Left ventricle myocardium inferior (tissue), 1 donor: Measurements from ENCODE around the gene SP100. TPM values are rescaled to one million over a fixed set of nuclear protein-coding genes. Genes with fewer than 3 reads are reported as not detected.

Experiments used
- DNase-seq: peaks from one replicate; pipeline ENCODE4 v3.0.0-alpha.2; 2020
- H3K27ac ChIP-seq: fragments of 200-600 bp; replicated peaks from 2 replicates; pipeline ENCODE4 v1.8.0; 2021
- H3K27me3 ChIP-seq: fragments of 200-600 bp; 2 replicates; pipeline ENCODE4 v1.8.0; 2021; ENCODE audit warnings: low read depth
- H3K36me3 ChIP-seq: fragments of 200-600 bp; 2 replicates; pipeline ENCODE4 v1.8.0; 2021
- H3K4me1 ChIP-seq: fragments of 200-600 bp; 2 replicates; pipeline ENCODE4 v1.8.0; 2021
- H3K4me3 ChIP-seq: fragments of 200-600 bp; 2 replicates; pipeline ENCODE4 v1.8.0; 2021; ENCODE audit warnings: mild to moderate bottlenecking, moderate library complexity
- H3K9me3 ChIP-seq: fragments of 200-600 bp; replicated peaks from 2 replicates; pipeline ENCODE4 v1.8.0; 2021
- intact Hi-C: fragments of 100-400 bp; cut with micrococcal nuclease; formaldehyde crosslinking; loops from one replicate; pipeline ENCODE4 v1.11.0; 2022
- total RNA-seq: library from RNA; stranded (reverse); fragmentation: NEBNext Ultra II Directional; extraction: Animal tissue kit (Norgen Biotek cat#: 25700); gene quantifications from one replicate; pipeline ENCODE4 v1.2.1, GENCODE V29; 2021
- TF ChIP-seq, protein P1 (sequence below): fragments of 200-600 bp; IDR thresholded peaks from 2 replicates; pipeline ENCODE4 v1.8.0; 2021; ENCODE audit warnings: antibody characterized with exemption, mild to moderate bottlenecking, borderline replicate concordance
- donor health status: DM: no; HTN: yes; CAD: no; lungs with severe emphysema.

Gene SP100
- total RNA-seq, 1 donor from 2014 or later, result 76.9 TPM

- Histone ChIP-seq H3K27me3 (no peaks in the 10 kb centered on the region), H3K4me1 (no peaks in the 10 kb centered on the region), H3K4me3 (no peak overlapping the region), H3K27ac (no peak overlapping the region), H3K9me3 (peaks cover 15% of the 10 kb centered on the region), H3K36me3 (peaks cover 90% of the 10 kb centered on the region)
- TF ChIP-seq, protein P1, sequence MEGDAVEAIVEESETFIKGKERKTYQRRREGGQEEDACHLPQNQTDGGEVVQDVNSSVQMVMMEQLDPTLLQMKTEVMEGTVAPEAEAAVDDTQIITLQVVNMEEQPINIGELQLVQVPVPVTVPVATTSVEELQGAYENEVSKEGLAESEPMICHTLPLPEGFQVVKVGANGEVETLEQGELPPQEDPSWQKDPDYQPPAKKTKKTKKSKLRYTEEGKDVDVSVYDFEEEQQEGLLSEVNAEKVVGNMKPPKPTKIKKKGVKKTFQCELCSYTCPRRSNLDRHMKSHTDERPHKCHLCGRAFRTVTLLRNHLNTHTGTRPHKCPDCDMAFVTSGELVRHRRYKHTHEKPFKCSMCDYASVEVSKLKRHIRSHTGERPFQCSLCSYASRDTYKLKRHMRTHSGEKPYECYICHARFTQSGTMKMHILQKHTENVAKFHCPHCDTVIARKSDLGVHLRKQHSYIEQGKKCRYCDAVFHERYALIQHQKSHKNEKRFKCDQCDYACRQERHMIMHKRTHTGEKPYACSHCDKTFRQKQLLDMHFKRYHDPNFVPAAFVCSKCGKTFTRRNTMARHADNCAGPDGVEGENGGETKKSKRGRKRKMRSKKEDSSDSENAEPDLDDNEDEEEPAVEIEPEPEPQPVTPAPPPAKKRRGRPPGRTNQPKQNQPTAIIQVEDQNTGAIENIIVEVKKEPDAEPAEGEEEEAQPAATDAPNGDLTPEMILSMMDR, result no peak
- no peak for DNase-seq
- intact Hi-C loops, result no loop called here
Measured at GRCh38 chr2:230457793-230458192, 41.8 kb downstream of the SP100 start.

GRCh38 chr2:230459216-230459615 lies 43.2 kb downstream of the SP100 start:
- DNase-seq, result no peak
- Histone ChIP-seq H3K27me3 (no peaks in the 10 kb centered on the region), H3K36me3 (peaks cover 92% of the 10 kb centered on the region), H3K4me3 (no peak overlapping the region), H3K27ac (no peak overlapping the region), H3K9me3 (peaks cover 15% of the 10 kb centered on the region), H3K4me1 (no peaks in the 10 kb centered on the region)
- intact Hi-C loops, result no loop called here
- TF ChIP-seq, protein P1, result no peak

GRCh38 chr2:230471074-230471473 lies 55.1 kb downstream of the SP100 start:
- Histone ChIP-seq H3K4me1 (no peaks in the 10 kb centered on the region), H3K27me3 (no peaks in the 10 kb centered on the region), H3K36me3 (peaks cover 77% of the 10 kb centered on the region), H3K4me3 (no peak overlapping the region), H3K27ac (no peak overlapping the region), H3K9me3 (peaks cover 16% of the 10 kb centered on the region)
- DNase-seq, result no peak
- TF ChIP-seq, protein P1, result no peak
- intact Hi-C loops, result no loop called here

DNA sequence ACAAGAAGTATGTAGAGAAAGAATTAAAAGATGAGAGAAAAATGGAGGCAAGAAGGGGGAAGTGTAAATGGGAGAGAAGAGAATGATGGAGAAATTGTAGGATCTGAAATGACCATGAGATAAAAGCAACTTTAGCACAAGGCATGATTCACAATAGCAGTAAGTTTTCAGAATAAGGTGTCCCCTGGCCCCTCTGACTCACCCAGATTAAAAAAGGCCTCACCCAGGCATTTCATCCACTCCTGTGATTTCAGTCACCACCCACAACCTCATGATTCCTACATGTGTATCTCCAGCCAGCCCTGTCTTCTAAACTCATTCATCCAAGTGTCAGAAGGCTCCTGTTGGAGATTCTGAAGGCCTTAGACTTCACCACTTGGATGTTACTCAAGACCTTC lies 56.6 kb downstream of the SP100 start:
- DNase-seq, result no peak
- intact Hi-C loops, result no loop called here
- no peaks in the 10 kb centered on the region for H3K4me1 ChIP-seq
- TF ChIP-seq, protein P1, result no peak
- H3K27ac ChIP-seq, result no peak overlapping the region
- no peaks in the 10 kb centered on the region for H3K27me3 ChIP-seq
- H3K9me3 ChIP-seq, result peaks cover 18% of the 10 kb centered on the region
- peaks cover 76% of the 10 kb centered on the region for H3K36me3 ChIP-seq
- H3K4me3 ChIP-seq, result no peak overlapping the region

- Histone ChIP-seq H3K27me3 (no peaks in the 10 kb centered on the region), H3K4me3 (no peak overlapping the region), H3K4me1 (no peaks in the 10 kb centered on the region), H3K36me3 (peaks cover 68% of the 10 kb centered on the region), H3K9me3 (peaks cover 18% of the 10 kb centered on the region), H3K27ac (no peak overlapping the region)
- TF ChIP-seq, protein P1, result no peak
- intact Hi-C loops, result no loop called here
- no peak for DNase-seq
Measured at GRCh38 chr2:230473378-230473777, 57.4 kb downstream of the SP100 start.

DNA sequence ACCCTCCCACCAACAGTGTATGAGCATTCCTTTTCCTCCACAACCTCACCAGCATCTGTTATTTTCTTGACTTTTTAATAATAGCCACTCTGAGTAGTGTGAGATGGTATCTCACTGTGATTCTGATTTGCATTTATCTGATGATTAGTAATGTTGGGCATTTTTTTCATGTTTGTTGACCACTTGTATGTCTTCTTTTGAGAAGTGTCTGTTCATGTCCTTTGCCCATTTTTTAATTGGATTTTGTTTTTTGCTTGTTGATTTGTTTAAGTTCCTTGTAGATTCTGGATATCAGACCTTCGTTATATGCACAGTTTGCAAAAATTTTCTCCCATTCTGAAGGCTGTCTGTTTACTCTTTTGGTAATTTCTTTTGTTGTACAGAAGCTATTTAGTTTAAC lies 59.1 kb downstream of the SP100 start:
- Histone ChIP-seq H3K36me3 (peaks cover 68% of the 10 kb centered on the region), H3K4me1 (no peaks in the 10 kb centered on the region)

More for the DNA sequence above, 59.1 kb downstream of the SP100 start:
- TF ChIP-seq, protein P1, result no peak
- Histone ChIP-seq H3K27me3 (no peaks in the 10 kb centered on the region), H3K9me3 (peaks cover 18% of the 10 kb centered on the region), H3K4me3 (no peak overlapping the region), H3K27ac (no peak overlapping the region)
- DNase-seq, result no peak
- intact Hi-C loops, result no loop called here
